TTC549 (cell line): ENCODE data around the gene NUP37.
"Not testable (repeated sequence)": the region's sequence is repeated elsewhere in the genome, so short reads cannot be mapped to it uniquely, and the experiment has no call there.

Experiments used
- FAIRE-seq: peaks from 2 replicates; lab custom pipeline; 2012; peaks lifted over from hg19 to GRCh38; lab: Jason Lieb, UNC

The NUP37 gene

GRCh38 chr12:102089228-102089835 is 30.6 kb downstream of the NUP37 start:
- FAIRE-seq, result not testable (repeated sequence)

GRCh38 chr12:102080842-102081241 is 39.1 kb downstream of the NUP37 start:
- FAIRE-seq, result no peak

- FAIRE-seq, result not testable (repeated sequence)
These were observed 47.8 kb downstream of the NUP37 start for GRCh38 chr12:102072092-102072491.

- FAIRE-seq, result no peak
These were observed 50.2 kb downstream of the NUP37 start for GRCh38 chr12:102069707-102070106.

- FAIRE-seq, result no peak
These were observed 52.2 kb downstream of the NUP37 start for GRCh38 chr12:102067574-102068258.

GRCh38 chr12:102064476-102064875 is 55.4 kb downstream of the NUP37 start:
- FAIRE-seq, result no peak

GRCh38 chr12:102063069-102063468 is 56.8 kb downstream of the NUP37 start:
- FAIRE-seq, result no peak

- no peak for FAIRE-seq
These were observed 57.5 kb downstream of the NUP37 start for GRCh38 chr12:102062419-102062806.

GRCh38 chr12:102061560-102062418 is 58.1 kb downstream of the NUP37 start, which contains the start of gene WASHC3:
TSS of gene WASHC3 (minus strand) at chr12:102061991. CDS start at chr12:102061962, 29 bp downstream.
- FAIRE-seq, result peak; percentile 87

GRCh38 chr12:102061096-102061559 is 58.8 kb downstream of the NUP37 start:
- no peak for FAIRE-seq

GRCh38 chr12:102059343-102059742 is 60.6 kb downstream of the NUP37 start:
- FAIRE-seq, result no peak

- no peak for FAIRE-seq
These were observed 65.6 kb downstream of the NUP37 start for GRCh38 chr12:102054345-102054744.

GRCh38 chr12:102053062-102053349 is 66.9 kb downstream of the NUP37 start:
- no peak for FAIRE-seq

GRCh38 chr12:102052192-102053061 is 67.5 kb downstream of the NUP37 start:
- FAIRE-seq, result no peak

GRCh38 chr12:102051431-102051965 is 68.4 kb downstream of the NUP37 start:
- no peak for FAIRE-seq

- no peak for FAIRE-seq
These were observed 69.1 kb downstream of the NUP37 start for GRCh38 chr12:102050660-102051430.

GRCh38 chr12:102043928-102044327 is 76.0 kb downstream of the NUP37 start:
- FAIRE-seq, result no peak

GRCh38 chr12:102033991-102034745 is 85.7 kb downstream of the NUP37 start:
- FAIRE-seq, result no peak

GRCh38 chr12:102031852-102032251 is 88.1 kb downstream of the NUP37 start:
- no peak for FAIRE-seq

GRCh38 chr12:102029141-102029540 is 90.8 kb downstream of the NUP37 start:
- FAIRE-seq, result no peak
